ENCODE data around the gene POLG2. TPM values are rescaled to one million over a fixed set of nuclear protein-coding genes. Genes with fewer than 3 reads are reported as not detected.

The POLG2 gene
- total RNA-seq, 2 experiments from 2014 or later, result 22.9 to 51.1 TPM

GRCh38 chr17:64448665-64449512 is 48.0 kb downstream of the POLG2 start, which contains the start of gene MILR1:
TSS of gene MILR1 (plus strand) at chr17:64449115. CDS start at chr17:64449169, 54 bp downstream.
- Histone ChIP-seq H3K4me1 (ENCODE audit: insufficient read depth, low read length, poor library complexity, severe bottlenecking) (peaks cover 42% of the 10 kb centered on the region), H3K79me2 (ENCODE audit: insufficient read depth, low read depth, low read length) (peaks cover 42% of the 10 kb centered on the region; the same call in 1 of the 2 replicates), H2AFZ (ENCODE audit: low read length) (peak within 1 kb of the TSS; percentile 90), H3K4me2 (ENCODE audit: low read length) (peak within 1 kb of the TSS; percentile 98), H3K27ac (ENCODE audit: low read depth, low read length, poor library complexity, severe bottlenecking) (peak within 1 kb of the TSS; percentile 86), H3K9me3 (ENCODE audit: low read length) (no peaks in the 10 kb centered on the region), H3K9me2 (ENCODE audit: insufficient read depth, low read length) (no peaks in the 10 kb centered on the region), H3K36me3 (ENCODE audit: insufficient read depth, low read length) (peaks cover 32% of the 10 kb centered on the region), H4K20me1 (ENCODE audit: insufficient read depth, low read length) (no peaks in the 10 kb centered on the region), H3K4me3 (ENCODE audit: low read depth, low read length, poor library complexity, severe bottlenecking) (peak within 1 kb of the TSS; percentile 76)
- POLR2A ChIA-PET, result interaction anchor here (0.6 to 2.2 kb wide), 12 partner anchors 9 to 606 kb away, joined by 3 to 11 read pairs (median 3); partner anchors contain the start of genes CEP95, DDX5 and POLG2
- BruUV-seq (replicated peaks), result TSS peak; percentile 92
- CTCF ChIA-PET (ENCODE audit: unreplicated experiment), result no interaction called here
- no peak for TF ChIP-seq EZH2phosphoT487 (IDR thresholded peaks at IDR 0.05; ENCODE audit: borderline replicate concordance, low read depth, low read length)
- intact Hi-C loops (cut with micrococcal nuclease; ENCODE audit: unreplicated experiment), result no loop called here
- DNase-seq (ENCODE audit: low spot score), result peak; percentile 92

- peaks cover 32% of the 10 kb centered on the region; the same call in 1 of the 2 replicates for H3K79me2 ChIP-seq (ENCODE audit: insufficient read depth, low read depth, low read length)
- no peak overlapping the region for H2AFZ ChIP-seq (ENCODE audit: low read length)
- no peak for DNase-seq (ENCODE audit: low spot score)
- intact Hi-C loops (cut with micrococcal nuclease; ENCODE audit: unreplicated experiment), result no loop called here
- H3K4me2 ChIP-seq (ENCODE audit: low read length), result no peak overlapping the region
- TF ChIP-seq EZH2phosphoT487 (IDR thresholded peaks at IDR 0.05; ENCODE audit: borderline replicate concordance, low read depth, low read length), result no peak
- TF ChIP-seq, protein P1, sequence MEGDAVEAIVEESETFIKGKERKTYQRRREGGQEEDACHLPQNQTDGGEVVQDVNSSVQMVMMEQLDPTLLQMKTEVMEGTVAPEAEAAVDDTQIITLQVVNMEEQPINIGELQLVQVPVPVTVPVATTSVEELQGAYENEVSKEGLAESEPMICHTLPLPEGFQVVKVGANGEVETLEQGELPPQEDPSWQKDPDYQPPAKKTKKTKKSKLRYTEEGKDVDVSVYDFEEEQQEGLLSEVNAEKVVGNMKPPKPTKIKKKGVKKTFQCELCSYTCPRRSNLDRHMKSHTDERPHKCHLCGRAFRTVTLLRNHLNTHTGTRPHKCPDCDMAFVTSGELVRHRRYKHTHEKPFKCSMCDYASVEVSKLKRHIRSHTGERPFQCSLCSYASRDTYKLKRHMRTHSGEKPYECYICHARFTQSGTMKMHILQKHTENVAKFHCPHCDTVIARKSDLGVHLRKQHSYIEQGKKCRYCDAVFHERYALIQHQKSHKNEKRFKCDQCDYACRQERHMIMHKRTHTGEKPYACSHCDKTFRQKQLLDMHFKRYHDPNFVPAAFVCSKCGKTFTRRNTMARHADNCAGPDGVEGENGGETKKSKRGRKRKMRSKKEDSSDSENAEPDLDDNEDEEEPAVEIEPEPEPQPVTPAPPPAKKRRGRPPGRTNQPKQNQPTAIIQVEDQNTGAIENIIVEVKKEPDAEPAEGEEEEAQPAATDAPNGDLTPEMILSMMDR (conservative IDR thresholded peaks at IDR 0.05; ENCODE audit: low read length), result no peak
- no peaks in the 10 kb centered on the region for H4K20me1 ChIP-seq (ENCODE audit: insufficient read depth, low read length)
- no peaks in the 10 kb centered on the region for H3K9me3 ChIP-seq (ENCODE audit: low read length)
- H3K4me1 ChIP-seq (ENCODE audit: insufficient read depth, low read length, poor library complexity, severe bottlenecking), result peaks cover 30% of the 10 kb centered on the region
- H3K9me2 ChIP-seq (ENCODE audit: insufficient read depth, low read length), result no peaks in the 10 kb centered on the region
- CTCF ChIA-PET (ENCODE audit: unreplicated experiment), result no interaction called here
- H3K27ac ChIP-seq (ENCODE audit: low read depth, low read length, poor library complexity, severe bottlenecking), result peak overlapping the region; percentile 3
- H3K36me3 ChIP-seq (ENCODE audit: insufficient read depth, low read length), result peaks cover 20% of the 10 kb centered on the region
- no peak overlapping the region for H3K4me3 ChIP-seq (ENCODE audit: low read depth, low read length, poor library complexity, severe bottlenecking)
- POLR2A ChIA-PET, result interaction anchor here (0.5 kb wide), 1 partner anchor 52 kb away, joined by 5 read pairs; no protein-coding TSS in a partner anchor
- no TSS peak for BruUV-seq (replicated peaks)
These were observed 49.3 kb downstream of the POLG2 start for GRCh38 chr17:64447526-64447925.

DNA sequence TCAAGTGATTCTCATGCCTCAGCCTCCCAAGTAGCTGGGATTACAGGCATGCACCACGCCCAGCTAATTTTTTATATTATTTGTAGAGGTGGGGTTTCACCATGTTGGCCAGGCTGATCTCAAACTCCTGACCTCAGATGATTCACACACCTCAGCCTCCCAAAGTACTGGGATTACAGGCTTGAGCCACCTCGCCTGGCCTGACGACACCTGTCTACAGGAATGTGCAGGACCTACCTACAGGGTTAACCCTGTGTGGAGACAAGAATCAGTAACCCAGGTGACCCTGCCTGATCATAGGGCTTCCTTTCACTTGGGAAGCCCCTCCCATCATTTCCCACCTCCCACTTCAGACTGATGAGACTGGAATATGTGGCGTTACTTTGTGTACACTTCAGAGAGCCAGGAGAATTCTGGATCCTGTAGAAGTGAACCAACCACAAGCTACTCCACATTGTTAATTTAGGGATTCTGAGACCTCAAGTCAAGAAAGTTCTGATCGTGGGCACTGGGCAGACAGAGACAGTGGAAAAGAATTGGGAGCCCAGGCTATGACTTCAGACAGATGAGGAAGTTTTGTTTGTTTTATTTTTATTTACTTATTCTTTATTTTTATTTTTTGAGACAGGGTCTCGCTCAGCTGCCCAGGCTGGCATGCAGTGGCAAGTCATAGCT is 53.6 kb downstream of the POLG2 start:
- Histone ChIP-seq H3K4me1 (ENCODE audit: insufficient read depth, low read length, poor library complexity, severe bottlenecking) (peaks cover 7% of the 10 kb centered on the region), H3K36me3 (ENCODE audit: insufficient read depth, low read length) (no peaks in the 10 kb centered on the region), H3K4me2 (ENCODE audit: low read length) (no peak overlapping the region), H3K9me3 (ENCODE audit: low read length) (peaks cover 16% of the 10 kb centered on the region; the same call in 1 of the 2 replicates), H3K9me2 (ENCODE audit: insufficient read depth, low read length) (no peaks in the 10 kb centered on the region), H4K20me1 (ENCODE audit: insufficient read depth, low read length) (no peaks in the 10 kb centered on the region), H2AFZ (ENCODE audit: low read length) (0 out of 2 replicates have a peak overlapping the region, but pooled peaks have one; percentile 32), H3K27ac (ENCODE audit: low read depth, low read length, poor library complexity, severe bottlenecking) (no peak overlapping the region), H3K79me2 (ENCODE audit: insufficient read depth, low read depth, low read length) (no peaks in the 10 kb centered on the region), H3K4me3 (ENCODE audit: low read depth, low read length, poor library complexity, severe bottlenecking) (no peak overlapping the region)
- intact Hi-C loops (cut with micrococcal nuclease; ENCODE audit: unreplicated experiment), result no loop called here
- no TSS peak for BruUV-seq (replicated peaks)
- CTCF ChIA-PET (ENCODE audit: unreplicated experiment), result interaction anchor here (0.6 kb wide), 1 partner anchor 515 kb away, joined by 3 read pairs; no protein-coding TSS in a partner anchor
- TF ChIP-seq, protein P1 (conservative IDR thresholded peaks at IDR 0.05; ENCODE audit: low read length), result no peak
- no peak for TF ChIP-seq EZH2phosphoT487 (IDR thresholded peaks at IDR 0.05; ENCODE audit: borderline replicate concordance, low read depth, low read length)
- POLR2A ChIA-PET, result interaction anchor here (0.6 to 1.1 kb wide), 3 partner anchors 10 to 298 kb away, joined by 3 to 4 read pairs (median 3); no protein-coding TSS in a partner anchor
- no peak for DNase-seq (ENCODE audit: low spot score)

Measured in OCI-LY7 (cell line).